A549 treated with Hydrocortisone at 1 μM for 4 hours (cell line): Measurements from ENCODE around the gene ATP5MC2. TPM values are rescaled to one million over a fixed set of nuclear protein-coding genes. Genes with fewer than 3 reads are reported as not detected.

ENCODE experiments used
- total RNA-seq: library from RNA; stranded (reverse); fragments of 200-300 nt; extraction: Qiagen RNA extraction; gene quantifications from 5 replicates; pipeline ENCODE4 v1.2.3, GENCODE V29; 2022

ATP5MC2 gene
- total RNA-seq: 596 to 714 TPM (median 663 TPM) in 5 replicates

DNA sequence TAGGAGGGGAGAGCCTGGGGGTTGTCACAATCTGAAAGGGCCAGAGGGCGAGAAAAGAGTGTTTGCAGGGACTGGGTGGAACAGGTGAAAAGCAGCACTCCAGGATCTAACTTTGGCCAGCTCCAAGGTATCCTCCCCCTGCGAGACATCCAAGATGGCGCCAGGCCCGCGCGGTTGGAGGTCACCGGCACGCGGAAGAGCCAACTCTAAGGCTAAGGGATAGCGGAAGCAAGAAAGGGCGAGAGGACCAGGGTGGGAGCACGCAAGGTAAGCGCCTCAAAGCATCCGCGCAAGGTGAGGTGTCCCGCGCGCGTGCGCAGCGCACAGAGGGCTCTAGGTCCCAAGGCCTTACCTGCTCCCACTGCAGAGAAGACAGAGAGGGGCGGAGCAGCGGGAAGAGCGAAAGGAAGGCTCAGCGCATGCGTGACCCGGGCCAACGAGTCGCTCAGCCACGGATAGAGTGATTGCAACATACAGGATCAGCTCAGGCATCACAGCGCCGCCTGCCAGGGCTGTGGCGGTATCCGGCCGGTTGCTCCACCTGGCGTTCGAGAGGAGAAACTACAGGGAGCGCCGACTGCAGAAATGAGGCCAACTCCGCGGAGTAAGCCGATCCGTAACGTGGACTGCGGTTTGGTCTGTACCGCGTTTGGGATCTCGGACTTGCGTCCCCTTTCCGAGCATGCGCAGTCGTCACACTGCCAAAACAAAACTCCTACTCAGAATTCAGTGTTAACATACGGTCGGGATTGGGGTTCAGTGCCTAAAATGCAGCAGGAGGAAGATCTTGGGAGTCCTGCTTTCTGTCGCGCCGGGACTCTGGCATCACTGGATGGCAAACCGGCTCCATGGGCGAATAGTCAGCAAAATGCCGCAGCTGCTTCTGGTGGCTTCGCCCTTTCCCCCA lies at the start of gene ATP5MC2:
Gene ATP5MC2, minus strand, starts transcription at position 383 of the 907 bp plus-strand sequence. CDS start 3,469 bp downstream, outside the sequence.

DNA sequence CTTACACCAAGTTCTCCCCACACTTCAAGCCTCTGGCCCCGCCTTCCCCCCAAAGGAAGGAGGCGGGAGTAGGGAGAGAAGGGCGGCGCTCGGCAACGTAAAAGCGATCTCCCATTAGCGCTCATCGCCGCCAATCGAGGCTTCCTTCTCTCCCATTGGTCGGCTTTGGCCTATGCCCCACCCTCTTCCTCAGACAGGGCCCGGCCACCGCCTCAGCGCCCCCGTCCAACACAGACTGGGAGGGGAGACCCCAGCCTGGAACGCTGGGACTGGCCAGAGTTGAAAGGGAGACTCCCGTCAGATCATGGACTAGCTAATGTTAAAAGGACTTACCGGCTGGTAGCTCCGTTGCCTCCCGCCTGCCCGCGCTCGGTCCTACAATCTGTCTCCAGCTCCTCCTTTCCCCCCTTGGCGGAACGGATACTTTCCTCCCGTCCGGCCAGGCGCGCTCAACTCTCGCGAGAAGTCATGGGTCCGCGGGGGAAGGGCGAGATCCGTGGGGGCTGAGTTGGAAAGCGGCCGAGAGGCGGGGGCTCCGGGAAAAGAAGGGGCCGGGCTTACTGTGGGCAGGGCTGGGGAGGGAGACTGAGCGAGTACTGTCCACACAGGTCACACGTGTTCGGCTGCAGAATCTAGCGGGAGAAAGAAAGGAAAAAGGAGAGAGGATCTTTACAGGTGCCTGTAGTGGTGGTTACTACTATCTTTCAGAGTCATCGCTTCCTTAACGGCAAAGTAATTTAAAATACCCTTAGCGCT lies 49.8 kb downstream of the ATP5MC2 start, which contains the start of gene ATF7:
Gene ATF7, minus strand, starts transcription at position 437 of the 756 bp plus-strand sequence. CDS start 25,382 bp downstream, outside the sequence.

Other genes with a start within 250 kb of the ATP5MC2 start
- gene PRR13, start 234.3 kb downstream of the ATP5MC2 start, total RNA-seq: 252 to 332 TPM (median 319 TPM) in 5 replicates
- gene PCBP2, start 224.0 kb downstream of the ATP5MC2 start, total RNA-seq: 612 to 658 TPM (median 616 TPM) in 5 replicates
- 9.9 to 14.1 TPM (median 12.4 TPM) in 5 replicates for gene MAP3K12, start 176.6 kb downstream of the ATP5MC2 start, total RNA-seq
- gene TARBP2, start 174.8 kb downstream of the ATP5MC2 start, total RNA-seq: 44.9 to 57.8 TPM (median 50.5 TPM) in 5 replicates
- gene NPFF, start 168.6 kb downstream of the ATP5MC2 start, total RNA-seq: not detected in 5 replicates
- gene ATF7, start 49.7 kb downstream of the ATP5MC2 start, total RNA-seq: 18.8 to 19.8 TPM (median 19.4 TPM) in 5 replicates
- 16.7 to 23.1 TPM (median 19.2 TPM) in 5 replicates for gene CALCOCO1, start 51.4 kb upstream of the ATP5MC2 start, total RNA-seq
- gene CISTR, start 75.9 kb upstream of the ATP5MC2 start, total RNA-seq: not detected in 5 replicates